SK-N-SH (cell line): ENCODE data around the gene PTPN4.

Experiments used
- CHD2 ChIP-seq: fragments of 150-350 bp; IDR thresholded peaks from 2 replicates; pipeline ENCODE4 v1.6.1; 2018; ENCODE audit warnings: low read length; ENCODE audit not compliant: partially characterized antibody
- EP300 ChIP-seq, 2 experiments: IDR thresholded peaks; 2 replicates each; pipeline versions ENCODE4 v1.4.0 to v1.6.1; 2012; ENCODE audit warnings: borderline replicate concordance in 1 of 2, low read depth in 1 of 2, low read length in 1 of 2
- FOXJ3 ChIP-seq: sonication (generic); formaldehyde crosslinking; IDR thresholded peaks from 2 replicates; pipeline ENCODE4 v1.5.1; 2020; ENCODE audit warnings: mild to moderate bottlenecking, missing genetic modification reagents
- FOXM1 ChIP-seq: IDR thresholded peaks from 2 replicates; pipeline ENCODE4 v1.4.0; 2012; ENCODE audit warnings: low read depth, mild to moderate bottlenecking
- GATA2 ChIP-seq: sonication (generic); formaldehyde crosslinking; IDR thresholded peaks from 2 replicates; pipeline ENCODE4 v1.5.0; 2020; ENCODE audit warnings: mild to moderate bottlenecking, missing genetic modification reagents
- NFIC ChIP-seq: IDR thresholded peaks from 2 replicates; pipeline ENCODE4 v1.4.0; 2012; ENCODE audit warnings: borderline replicate concordance
- POLR2AphosphoS5 ChIP-seq: IDR thresholded peaks from 2 replicates; pipeline ENCODE4 v1.6.1; 2012; ENCODE audit warnings: low read depth, low read length
- RAD21 ChIP-seq: IDR thresholded peaks from 2 replicates; pipeline ENCODE4 v1.6.1; 2012; ENCODE audit warnings: mild to moderate bottlenecking, low read length
- RXRA ChIP-seq: IDR thresholded peaks from 2 replicates; pipeline ENCODE4 v1.4.0; 2012; ENCODE audit warnings: low read depth, mild to moderate bottlenecking, borderline replicate concordance
- SMC3 ChIP-seq: IDR thresholded peaks from 2 replicates; pipeline ENCODE4 v1.6.1; 2012; ENCODE audit warnings: low read depth, low read length, improper control_type of control experiment
- TCF12 ChIP-seq: IDR thresholded peaks from 2 replicates; pipeline ENCODE4 v1.4.0; 2012
- TF ChIP-seq, protein P1 (sequence below): fragments of 200-600 bp; sonication (generic); IDR thresholded peaks from 2 replicates; pipeline ENCODE4 v1.6.1; 2017; ENCODE audit warnings: antibody characterized with exemption, mild to moderate bottlenecking, moderate library complexity
- TF ChIP-seq, protein P2 (sequence below): IDR thresholded peaks from 2 replicates; pipeline ENCODE4 v1.4.0; 2012; ENCODE audit warnings: low read depth
- TF ChIP-seq, protein P3 (sequence below): IDR thresholded peaks from 2 replicates; pipeline ENCODE4 v1.6.1; 2012; ENCODE audit warnings: mild to moderate bottlenecking, low read depth, low read length, moderate library complexity

DNA sequence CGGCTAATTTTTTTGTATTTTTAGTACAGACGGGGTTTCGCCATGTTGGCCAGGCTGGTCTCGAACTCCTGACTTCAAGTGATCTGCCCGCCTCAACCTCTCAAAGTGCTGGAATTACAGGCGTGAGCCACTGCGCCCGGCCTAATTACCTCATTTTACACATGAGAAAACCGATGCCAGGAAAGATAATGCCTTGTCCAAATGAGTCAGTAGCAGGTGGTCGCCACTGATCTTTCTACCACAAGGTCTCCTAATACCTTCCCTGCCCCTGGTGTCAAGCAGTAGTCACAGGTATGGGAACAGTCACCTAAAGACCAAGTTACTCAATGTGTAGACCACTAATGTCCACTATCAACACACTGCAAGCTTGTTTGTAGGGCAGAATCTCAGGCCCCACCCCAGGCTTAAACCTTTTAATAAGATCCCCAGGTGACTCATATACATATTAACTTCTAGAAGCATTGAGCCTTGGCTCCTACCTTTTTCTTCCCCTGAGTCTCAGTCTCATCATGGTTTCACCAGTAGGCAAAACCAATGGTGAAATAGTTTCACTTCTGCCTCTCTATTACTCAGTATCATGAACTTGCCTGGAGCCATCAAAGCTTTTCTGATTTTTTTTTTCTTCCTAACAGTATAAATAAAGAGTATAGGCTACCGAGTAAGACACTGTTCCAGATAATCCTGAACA lies 246.3 kb downstream of the PTPN4 start:
- no peak for TF ChIP-seq TCF12
- TF ChIP-seq, protein P1, sequence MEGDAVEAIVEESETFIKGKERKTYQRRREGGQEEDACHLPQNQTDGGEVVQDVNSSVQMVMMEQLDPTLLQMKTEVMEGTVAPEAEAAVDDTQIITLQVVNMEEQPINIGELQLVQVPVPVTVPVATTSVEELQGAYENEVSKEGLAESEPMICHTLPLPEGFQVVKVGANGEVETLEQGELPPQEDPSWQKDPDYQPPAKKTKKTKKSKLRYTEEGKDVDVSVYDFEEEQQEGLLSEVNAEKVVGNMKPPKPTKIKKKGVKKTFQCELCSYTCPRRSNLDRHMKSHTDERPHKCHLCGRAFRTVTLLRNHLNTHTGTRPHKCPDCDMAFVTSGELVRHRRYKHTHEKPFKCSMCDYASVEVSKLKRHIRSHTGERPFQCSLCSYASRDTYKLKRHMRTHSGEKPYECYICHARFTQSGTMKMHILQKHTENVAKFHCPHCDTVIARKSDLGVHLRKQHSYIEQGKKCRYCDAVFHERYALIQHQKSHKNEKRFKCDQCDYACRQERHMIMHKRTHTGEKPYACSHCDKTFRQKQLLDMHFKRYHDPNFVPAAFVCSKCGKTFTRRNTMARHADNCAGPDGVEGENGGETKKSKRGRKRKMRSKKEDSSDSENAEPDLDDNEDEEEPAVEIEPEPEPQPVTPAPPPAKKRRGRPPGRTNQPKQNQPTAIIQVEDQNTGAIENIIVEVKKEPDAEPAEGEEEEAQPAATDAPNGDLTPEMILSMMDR = no peak
- TF ChIP-seq NFIC = no peak
- no peak for TF ChIP-seq SMC3
- no peak for TF ChIP-seq GATA2 (CRISPR knock-in tag)
- TF ChIP-seq CHD2 = no peak
- no peak for TF ChIP-seq FOXM1
- TF ChIP-seq POLR2AphosphoS5 = no peak
- no peak for TF ChIP-seq FOXJ3
- TF ChIP-seq, protein P2, sequence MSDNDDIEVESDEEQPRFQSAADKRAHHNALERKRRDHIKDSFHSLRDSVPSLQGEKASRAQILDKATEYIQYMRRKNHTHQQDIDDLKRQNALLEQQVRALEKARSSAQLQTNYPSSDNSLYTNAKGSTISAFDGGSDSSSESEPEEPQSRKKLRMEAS = no peak
- TF ChIP-seq, protein P3, sequence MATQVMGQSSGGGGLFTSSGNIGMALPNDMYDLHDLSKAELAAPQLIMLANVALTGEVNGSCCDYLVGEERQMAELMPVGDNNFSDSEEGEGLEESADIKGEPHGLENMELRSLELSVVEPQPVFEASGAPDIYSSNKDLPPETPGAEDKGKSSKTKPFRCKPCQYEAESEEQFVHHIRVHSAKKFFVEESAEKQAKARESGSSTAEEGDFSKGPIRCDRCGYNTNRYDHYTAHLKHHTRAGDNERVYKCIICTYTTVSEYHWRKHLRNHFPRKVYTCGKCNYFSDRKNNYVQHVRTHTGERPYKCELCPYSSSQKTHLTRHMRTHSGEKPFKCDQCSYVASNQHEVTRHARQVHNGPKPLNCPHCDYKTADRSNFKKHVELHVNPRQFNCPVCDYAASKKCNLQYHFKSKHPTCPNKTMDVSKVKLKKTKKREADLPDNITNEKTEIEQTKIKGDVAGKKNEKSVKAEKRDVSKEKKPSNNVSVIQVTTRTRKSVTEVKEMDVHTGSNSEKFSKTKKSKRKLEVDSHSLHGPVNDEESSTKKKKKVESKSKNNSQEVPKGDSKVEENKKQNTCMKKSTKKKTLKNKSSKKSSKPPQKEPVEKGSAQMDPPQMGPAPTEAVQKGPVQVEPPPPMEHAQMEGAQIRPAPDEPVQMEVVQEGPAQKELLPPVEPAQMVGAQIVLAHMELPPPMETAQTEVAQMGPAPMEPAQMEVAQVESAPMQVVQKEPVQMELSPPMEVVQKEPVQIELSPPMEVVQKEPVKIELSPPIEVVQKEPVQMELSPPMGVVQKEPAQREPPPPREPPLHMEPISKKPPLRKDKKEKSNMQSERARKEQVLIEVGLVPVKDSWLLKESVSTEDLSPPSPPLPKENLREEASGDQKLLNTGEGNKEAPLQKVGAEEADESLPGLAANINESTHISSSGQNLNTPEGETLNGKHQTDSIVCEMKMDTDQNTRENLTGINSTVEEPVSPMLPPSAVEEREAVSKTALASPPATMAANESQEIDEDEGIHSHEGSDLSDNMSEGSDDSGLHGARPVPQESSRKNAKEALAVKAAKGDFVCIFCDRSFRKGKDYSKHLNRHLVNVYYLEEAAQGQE = no peak
- no peak for TF ChIP-seq RXRA
- TF ChIP-seq EP300 (IDR thresholded peaks at IDR 0.05; ENCODE audit: borderline replicate concordance in 1 of 2, low read depth in 1 of 2, low read length in 1 of 2) = no peak
- no peak for TF ChIP-seq RAD21
